HAP-1 (cell line): Measurements from ENCODE around the gene METAP1D.
A peak's percentile ranks its signal among the peaks of the same experiment; 100 is the strongest.

Experiments
- DNase-seq, 2 experiments: peaks; one replicate each; pipeline ENCODE4 v3.0.0-alpha.2; 2016 to 2020; ENCODE audit warnings: low spot score in 2 of 2
- H3K27me3 ChIP-seq: fragments of 250-450 bp; sonication (Bioruptor Pico); 2 replicates; pipeline ENCODE4 v1.5.1; 2020; ENCODE audit warnings: low read depth, mild to moderate bottlenecking, moderate library complexity
- H3K36me3 ChIP-seq: fragments of 250-450 bp; sonication (Bioruptor Pico); replicated peaks from 2 replicates; pipeline ENCODE4 v1.5.1; 2020; ENCODE audit warnings: mild to moderate bottlenecking
- H3K4me1 ChIP-seq: fragments of 250-450 bp; sonication (Bioruptor Pico); 2 replicates; pipeline ENCODE4 v1.5.1; 2020; ENCODE audit warnings: mild to moderate bottlenecking
- H3K4me3 ChIP-seq: fragments of 250-450 bp; sonication (Bioruptor Pico); 2 replicates; pipeline ENCODE4 v1.5.1; 2020; ENCODE audit warnings: mild to moderate bottlenecking, moderate library complexity
- H3K9me3 ChIP-seq: fragments of 250-450 bp; sonication (Bioruptor Pico); 2 replicates; pipeline ENCODE4 v1.5.1; 2020; ENCODE audit warnings: mild to moderate bottlenecking, moderate library complexity
- in situ Hi-C: fragments of 300-500 bp; cut with MboI; formaldehyde crosslinking; loops from 3 replicates; pipeline ENCODE4 v1.14.3; 2020; ENCODE audit warnings: low sequenced_read_pairs, inconsistent platforms, mixed read lengths

METAP1D gene

DNA sequence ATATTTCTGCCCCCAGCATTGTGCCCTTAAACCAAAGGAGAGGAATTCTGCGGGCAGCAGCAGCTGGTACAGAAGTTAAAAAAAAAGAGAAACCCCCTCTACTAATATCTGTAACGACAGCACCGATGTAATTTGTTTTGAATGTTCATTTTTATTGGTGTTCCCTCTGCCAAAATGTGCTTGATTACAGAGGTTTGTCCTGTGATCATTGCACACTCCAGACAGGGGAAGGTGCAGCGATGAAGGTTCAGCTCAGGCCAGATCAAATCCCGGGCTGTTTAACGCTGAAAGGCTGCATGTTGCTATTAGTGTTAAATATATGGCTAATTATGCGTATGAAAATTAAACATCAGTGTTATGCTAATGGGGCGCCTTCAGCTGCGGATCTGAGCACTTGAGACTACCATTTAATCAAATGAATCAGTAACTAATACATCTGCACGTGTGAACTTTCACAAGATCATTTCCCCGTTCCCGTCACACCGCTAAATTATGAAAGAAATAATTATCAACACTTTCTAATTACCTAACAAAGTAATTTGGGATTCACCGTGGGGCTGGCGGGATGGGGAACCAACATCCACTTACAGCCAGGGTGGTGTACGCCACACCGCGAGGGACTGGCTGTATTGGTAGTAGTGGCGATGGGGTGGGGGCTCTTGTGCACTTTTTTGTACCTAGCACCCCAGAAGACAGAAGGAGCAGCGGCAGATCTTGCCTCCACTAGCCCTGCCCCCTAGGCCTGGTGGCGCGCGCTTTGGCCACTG, 84.1 kb downstream of the METAP1D start:
- peaks cover 18% of the 10 kb centered on the region for H3K4me1 ChIP-seq
- no peaks in the 10 kb centered on the region for H3K9me3 ChIP-seq
- DNase-seq, result no peak
- H3K27me3 ChIP-seq, result no peaks in the 10 kb centered on the region
- in situ Hi-C loops, result no loop called here
- H3K4me3 ChIP-seq, result peak overlapping the region; percentile 49
- H3K36me3 ChIP-seq, result peaks cover 9% of the 10 kb centered on the region; the same call in 1 of the 2 replicates

DNA sequence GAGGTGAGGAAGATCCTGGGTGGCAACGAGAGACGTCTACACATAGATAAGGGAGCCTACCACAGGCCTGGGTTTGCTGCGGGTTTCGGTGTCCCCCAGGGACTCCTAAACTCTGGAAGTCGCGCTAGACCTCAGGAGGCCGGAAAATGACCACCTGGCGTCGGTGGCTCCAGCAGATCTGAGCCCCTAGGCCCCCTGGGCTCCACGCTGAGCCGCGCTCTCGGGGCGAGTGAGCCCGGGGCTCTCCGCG, 84.6 kb downstream of the METAP1D start:
- Histone ChIP-seq H3K4me3 (peak overlapping the region; percentile 49), H3K9me3 (no peaks in the 10 kb centered on the region), H3K36me3 (peaks cover 9% of the 10 kb centered on the region; the same call in 1 of the 2 replicates), H3K27me3 (no peaks in the 10 kb centered on the region), H3K4me1 (peaks cover 18% of the 10 kb centered on the region)
- in situ Hi-C loops, result no loop called here
- no peak for DNase-seq

DNA sequence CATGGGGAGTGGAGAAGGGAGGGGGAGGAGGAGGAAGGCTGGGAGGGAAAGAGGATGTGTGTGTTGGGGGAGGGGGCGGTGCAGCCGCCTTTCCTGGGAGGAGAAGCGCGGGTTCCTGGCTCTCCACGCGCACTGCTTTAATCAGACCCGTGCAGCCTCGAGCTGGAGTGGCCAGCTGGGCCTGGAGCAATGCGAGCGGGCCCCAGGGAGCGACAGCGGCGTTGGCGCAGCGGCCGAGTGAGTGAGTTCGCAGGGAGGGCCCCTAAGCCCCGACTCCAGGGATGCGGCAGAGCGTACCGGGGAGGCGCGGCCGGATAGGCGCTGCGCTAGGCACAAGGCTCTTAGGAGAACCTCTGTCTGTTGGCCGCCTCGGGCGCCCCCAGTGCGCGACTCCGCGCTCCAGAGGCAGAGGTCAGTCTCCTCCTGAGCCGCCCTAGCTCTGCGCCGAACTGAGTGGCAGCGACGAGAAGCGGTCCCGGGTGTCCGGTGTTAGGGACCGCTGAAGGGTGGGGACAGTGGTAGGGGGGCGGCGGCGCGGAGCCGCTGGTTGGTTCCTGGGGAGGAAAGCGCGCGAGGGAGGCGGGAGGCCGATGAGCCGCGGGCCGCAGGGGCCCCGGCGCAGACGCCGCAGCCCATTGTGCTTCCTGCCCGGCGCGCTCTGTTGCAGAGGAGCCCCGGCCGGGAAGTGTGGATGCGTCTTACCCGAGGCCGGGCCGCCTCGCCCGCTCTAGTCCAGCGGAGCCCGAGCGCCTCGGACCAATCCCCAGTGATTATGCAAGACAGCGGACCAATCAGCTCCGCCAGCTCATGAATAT, 85.1 kb downstream of the METAP1D start:
- H3K36me3 ChIP-seq, result peaks cover 9% of the 10 kb centered on the region; the same call in 1 of the 2 replicates
- peak overlapping the region; percentile 49 for H3K4me3 ChIP-seq
- in situ Hi-C loops, result no loop called here
- peaks cover 18% of the 10 kb centered on the region for H3K4me1 ChIP-seq
- H3K9me3 ChIP-seq, result no peaks in the 10 kb centered on the region
- peak; percentile 94 to 96 for DNase-seq
- no peaks in the 10 kb centered on the region for H3K27me3 ChIP-seq

- H3K4me3 ChIP-seq, result peak within 1 kb of the TSS; percentile 49
- no peaks in the 10 kb centered on the region for H3K27me3 ChIP-seq
- peaks cover 18% of the 10 kb centered on the region for H3K4me1 ChIP-seq
- peaks cover 9% of the 10 kb centered on the region; the same call in 1 of the 2 replicates for H3K36me3 ChIP-seq
- H3K9me3 ChIP-seq, result no peaks in the 10 kb centered on the region
- peak in 1 of 2 experiments; percentile 74 for DNase-seq
- in situ Hi-C loops, result no loop called here
These were observed 85.9 kb downstream of the METAP1D start, which contains the start of gene DLX1 for GRCh38 chr2:172085460-172086159. DLX1 (plus strand) TSS chr2:172085507; CDS start chr2:172085678, 171 bp downstream.

DNA sequence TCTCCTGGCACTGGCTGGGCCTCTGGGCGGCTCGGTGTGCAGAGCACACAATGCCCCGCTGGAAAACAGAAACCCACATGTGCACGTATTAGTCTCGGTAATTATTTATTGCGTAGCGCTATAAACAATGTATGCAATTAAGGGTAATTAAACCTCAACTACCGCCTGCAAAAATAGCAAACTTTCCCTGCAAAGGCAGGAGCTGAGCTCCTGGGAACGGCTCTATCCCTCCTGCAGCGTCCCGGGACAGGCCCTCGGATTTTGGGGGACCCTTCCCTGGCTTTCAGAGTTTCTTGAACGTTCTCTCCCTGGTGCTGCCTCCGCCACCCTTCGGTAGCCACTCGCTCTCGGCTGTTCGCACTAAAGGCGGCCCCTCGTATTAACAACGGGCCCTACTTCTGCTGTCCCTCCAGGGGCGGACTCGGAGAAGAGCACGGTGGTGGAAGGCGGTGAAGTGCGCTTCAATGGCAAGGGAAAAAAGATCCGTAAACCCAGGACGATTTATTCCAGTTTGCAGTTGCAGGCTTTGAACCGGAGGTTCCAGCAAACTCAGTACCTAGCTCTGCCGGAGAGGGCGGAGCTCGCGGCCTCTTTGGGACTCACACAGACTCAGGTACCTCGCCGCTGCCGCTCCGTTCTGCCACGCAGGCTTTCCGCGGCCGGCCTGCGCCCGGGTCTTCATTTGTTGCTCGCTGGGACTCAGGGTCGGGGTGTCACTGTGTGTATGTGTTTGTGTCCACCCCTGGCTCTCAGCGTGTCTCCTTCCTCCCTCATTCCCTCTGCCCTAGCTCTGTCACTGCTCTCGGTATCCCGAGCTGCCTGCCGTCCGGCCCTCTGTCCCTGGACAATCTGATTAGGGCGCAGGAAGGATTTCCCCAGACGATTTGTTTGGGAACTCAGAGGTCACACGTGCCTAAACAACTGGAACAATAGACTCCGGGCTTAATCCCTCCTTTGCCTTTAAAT, 86.8 kb downstream of the METAP1D start:
- Histone ChIP-seq H3K36me3 (peaks cover 9% of the 10 kb centered on the region; the same call in 1 of the 2 replicates), H3K4me3 (peak overlapping the region; percentile 49), H3K4me1 (peaks cover 18% of the 10 kb centered on the region), H3K27me3 (no peaks in the 10 kb centered on the region), H3K9me3 (no peaks in the 10 kb centered on the region)
- peak; percentile 37 to 57 for DNase-seq
- in situ Hi-C loops, result no loop called here

DNA sequence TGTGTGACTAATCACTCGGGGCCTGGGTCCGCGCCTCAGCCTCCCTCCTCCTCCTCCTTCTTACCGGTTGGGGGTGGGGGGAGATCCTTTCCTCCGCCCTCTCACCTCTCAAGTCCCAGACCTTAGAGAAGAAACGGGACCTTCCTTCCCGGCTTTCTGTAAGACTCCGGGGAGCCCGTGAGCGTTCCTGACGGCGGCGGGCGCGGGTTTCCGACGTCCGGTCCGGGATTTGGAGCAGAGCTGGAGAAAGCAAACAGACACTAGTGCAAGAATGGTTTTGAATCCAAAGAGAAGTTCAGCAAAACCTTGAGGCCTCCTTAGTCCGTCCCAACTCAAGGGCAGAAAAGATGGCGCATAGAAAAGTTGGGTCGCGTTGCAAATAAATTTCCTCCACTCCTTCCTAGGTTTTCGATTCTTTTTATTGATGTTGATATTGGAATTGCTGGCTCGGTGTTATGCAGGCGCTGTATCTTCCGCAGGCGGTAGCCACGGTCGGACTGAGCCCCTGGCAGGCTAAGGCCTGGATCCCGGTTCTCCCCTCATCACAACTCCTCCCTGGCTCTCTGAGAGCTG, 87.5 kb downstream of the METAP1D start:
- peaks cover 9% of the 10 kb centered on the region; the same call in 1 of the 2 replicates for H3K36me3 ChIP-seq
- H3K27me3 ChIP-seq, result no peaks in the 10 kb centered on the region
- no peaks in the 10 kb centered on the region for H3K9me3 ChIP-seq
- no peak for DNase-seq
- peaks cover 18% of the 10 kb centered on the region for H3K4me1 ChIP-seq
- in situ Hi-C loops, result no loop called here
- peak overlapping the region; percentile 49 for H3K4me3 ChIP-seq

GRCh38 chr2:172087780-172088244, 88.1 kb downstream of the METAP1D start:
- no peaks in the 10 kb centered on the region for H3K27me3 ChIP-seq
- in situ Hi-C loops, result no loop called here
- peaks cover 18% of the 10 kb centered on the region for H3K4me1 ChIP-seq
- H3K9me3 ChIP-seq, result no peaks in the 10 kb centered on the region
- peaks cover 9% of the 10 kb centered on the region; the same call in 1 of the 2 replicates for H3K36me3 ChIP-seq
- no peak overlapping the region for H3K4me3 ChIP-seq
- no peak for DNase-seq

DNA sequence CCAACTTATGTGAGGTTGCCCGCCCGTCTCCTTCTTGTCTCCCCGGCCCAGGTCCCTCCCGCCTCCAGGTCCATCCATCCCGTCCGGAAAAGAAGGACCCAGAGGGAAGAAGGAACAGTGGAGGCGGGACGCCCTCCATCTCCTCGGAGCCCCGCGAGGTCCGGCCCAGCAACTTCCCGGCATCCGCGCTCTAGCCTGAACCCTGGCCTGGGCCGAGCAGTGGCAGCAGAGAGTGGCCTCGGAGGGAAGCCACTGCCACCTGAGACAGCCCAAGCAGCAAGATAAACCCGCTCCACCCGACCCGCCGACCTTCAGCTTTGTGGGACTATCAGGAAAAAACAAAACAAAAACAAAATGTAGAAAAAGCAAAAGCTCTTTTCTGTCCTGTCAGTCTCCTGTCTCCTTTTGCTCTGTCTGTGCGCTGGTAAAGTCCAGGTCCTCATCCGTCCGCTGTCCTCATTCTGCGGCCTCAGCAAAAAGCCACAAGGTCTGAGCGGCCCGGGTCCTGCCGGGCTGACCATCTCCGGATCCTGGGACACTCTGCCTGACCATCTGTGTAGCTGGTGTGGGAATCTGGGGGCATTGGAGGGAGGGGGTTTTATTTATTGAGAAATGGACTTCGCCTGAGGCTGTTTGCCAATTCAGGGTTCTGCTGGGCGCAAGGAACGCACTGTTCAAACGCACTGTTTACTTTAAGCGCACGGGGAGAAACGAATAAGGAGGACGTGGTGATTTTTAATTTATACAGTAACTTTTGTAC, 88.7 kb downstream of the METAP1D start:
- Histone ChIP-seq H3K27me3 (no peaks in the 10 kb centered on the region), H3K4me1 (peaks cover 22% of the 10 kb centered on the region), H3K4me3 (no peak overlapping the region), H3K9me3 (no peaks in the 10 kb centered on the region), H3K36me3 (peaks cover 9% of the 10 kb centered on the region; the same call in 1 of the 2 replicates)
- DNase-seq, result no peak
- in situ Hi-C loops, result no loop called here

- H3K4me1 ChIP-seq, result peaks cover 23% of the 10 kb centered on the region
- DNase-seq, result no peak
- no peaks in the 10 kb centered on the region for H3K9me3 ChIP-seq
- peaks cover 9% of the 10 kb centered on the region; the same call in 1 of the 2 replicates for H3K36me3 ChIP-seq
- no peak overlapping the region for H3K4me3 ChIP-seq
- in situ Hi-C loops, result no loop called here
- no peaks in the 10 kb centered on the region for H3K27me3 ChIP-seq
These were observed 89.3 kb downstream of the METAP1D start for GRCh38 chr2:172089005-172089504.

- H3K9me3 ChIP-seq, result no peaks in the 10 kb centered on the region
- peaks cover 19% of the 10 kb centered on the region for H3K4me1 ChIP-seq
- DNase-seq, result no peak
- in situ Hi-C loops, result no loop called here
- no peak overlapping the region for H3K4me3 ChIP-seq
- H3K27me3 ChIP-seq, result no peaks in the 10 kb centered on the region
- peaks cover 9% of the 10 kb centered on the region; the same call in 1 of the 2 replicates for H3K36me3 ChIP-seq
These were observed 89.9 kb downstream of the METAP1D start for GRCh38 chr2:172089633-172090032.

DNA sequence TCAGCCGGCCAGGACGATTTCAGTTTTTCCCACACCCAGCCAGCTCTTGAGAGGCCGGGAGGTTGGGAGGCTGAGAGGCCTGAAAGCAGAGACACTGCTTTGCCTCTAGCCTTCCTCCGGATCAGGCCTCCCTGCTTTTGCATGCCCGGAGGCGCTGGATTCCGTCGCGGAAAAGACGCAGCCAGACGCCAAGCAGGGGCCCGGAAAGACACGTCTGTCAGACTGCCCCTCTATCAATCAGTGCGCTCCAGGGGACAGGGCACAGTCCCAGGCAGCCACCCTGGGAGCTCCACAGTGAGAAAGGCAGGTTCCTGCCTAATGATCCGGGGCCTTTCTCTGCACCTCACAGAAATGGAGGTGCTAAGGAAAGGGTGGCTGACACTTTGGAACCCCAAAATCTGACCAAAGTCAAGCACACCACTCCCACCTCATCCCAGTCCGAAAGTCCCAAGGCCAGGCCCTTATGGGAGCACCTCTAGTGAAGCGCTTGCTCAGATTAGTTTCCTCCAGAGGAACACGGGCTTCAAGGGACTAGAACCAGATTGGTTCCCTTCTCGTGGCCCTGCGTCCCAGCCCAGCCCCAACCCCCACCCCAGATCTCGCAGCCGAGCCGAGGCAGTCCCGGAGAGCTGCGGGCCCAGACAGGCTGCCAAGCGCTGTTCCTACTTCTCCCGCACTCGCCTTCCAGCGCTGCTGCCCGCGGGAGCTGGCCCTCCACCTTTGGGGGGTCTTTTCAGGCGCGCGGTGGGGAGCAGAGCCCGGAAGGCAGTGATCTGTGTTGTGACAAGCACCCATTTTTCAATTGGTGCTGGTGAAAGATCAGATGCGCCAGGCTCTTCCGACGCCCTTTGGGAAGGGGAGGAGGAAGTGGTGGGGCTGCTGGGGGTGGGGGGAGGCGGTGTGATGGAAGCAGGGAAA, 90.5 kb downstream of the METAP1D start:
- in situ Hi-C loops, result no loop called here
- H3K4me1 ChIP-seq, result peaks cover 22% of the 10 kb centered on the region
- no peaks in the 10 kb centered on the region for H3K9me3 ChIP-seq
- DNase-seq, result no peak
- peaks cover 9% of the 10 kb centered on the region; the same call in 1 of the 2 replicates for H3K36me3 ChIP-seq
- H3K27me3 ChIP-seq, result no peaks in the 10 kb centered on the region
- H3K4me3 ChIP-seq, result no peak overlapping the region
